Liver (tissue), 9 donors: ENCODE data around the gene HGFAC. TPM values are rescaled to one million over a fixed set of nuclear protein-coding genes. Genes with fewer than 3 reads are reported as not detected.

ENCODE experiments used
- DNase-seq: peaks from one replicate; pipeline ENCODE4 v3.0.0-alpha.2; 2017; ENCODE audit warnings: low spot score
- H3K27ac ChIP-seq, 2 donors: one replicate each; pipeline ENCODE4 v1.7.0; 2013; ENCODE audit warnings: inconsistent platforms in 2 of 2, low read length in 2 of 2, control low read depth in 1 of 2, low read depth in 1 of 2, mild to moderate bottlenecking in 1 of 2
- H3K27me3 ChIP-seq, 4 donors: one replicate each; pipeline versions ENCODE4 v1.6.1 to v1.7.0; 2013; ENCODE audit warnings: low read length in 3 of 4, inconsistent platforms in 1 of 4, mild to moderate bottlenecking in 1 of 4, moderate library complexity in 1 of 4; ENCODE audit not compliant: control insufficient read depth in 4 of 4, insufficient read depth in 4 of 4
- H3K36me3 ChIP-seq, 4 donors: one replicate each; pipeline versions ENCODE4 v1.6.1 to v1.7.0; 2013; ENCODE audit warnings: low read length in 3 of 4, mild to moderate bottlenecking in 3 of 4, low read depth in 1 of 4, moderate library complexity in 1 of 4; ENCODE audit not compliant: control insufficient read depth in 4 of 4, insufficient read depth in 3 of 4
- H3K4me1 ChIP-seq, 4 donors: one replicate each; pipeline versions ENCODE4 v1.6.1 to v1.7.0; 2013; ENCODE audit warnings: low read length in 3 of 4, mild to moderate bottlenecking in 3 of 4, moderate library complexity in 1 of 4; ENCODE audit not compliant: control insufficient read depth in 4 of 4, insufficient read depth in 4 of 4
- H3K4me3 ChIP-seq, 3 donors: one replicate each; pipeline versions ENCODE4 v1.6.1 to v1.7.0; 2013; ENCODE audit warnings: low read length in 3 of 3, control low read depth in 1 of 3, low read depth in 1 of 3, mild to moderate bottlenecking in 1 of 3
- H3K9ac ChIP-seq, 2 donors: one replicate each; pipeline ENCODE4 v1.7.0; 2013; ENCODE audit warnings: low read length in 2 of 2, mild to moderate bottlenecking in 2 of 2, moderate library complexity in 2 of 2, control low read depth in 1 of 2, low read depth in 1 of 2
- H3K9me3 ChIP-seq, 4 donors: one replicate each; pipeline versions ENCODE4 v1.6.1 to v1.7.0; 2013; ENCODE audit warnings: low read length in 3 of 4; ENCODE audit not compliant: control insufficient read depth in 4 of 4
- ATF3 ChIP-seq: IDR thresholded peaks from 2 replicates; pipeline ENCODE4 v1.6.1; 2016; ENCODE audit warnings: antibody characterized with exemption
- EGR1 ChIP-seq, 2 donors: IDR thresholded peaks; 2 replicates each; pipeline ENCODE4 v1.6.1; 2016 to 2018; ENCODE audit warnings: antibody characterized with exemption in 2 of 2, low read depth in 2 of 2
- FOXA1 ChIP-seq: IDR thresholded peaks from 2 replicates; pipeline ENCODE4 v1.6.1; 2016; ENCODE audit warnings: antibody characterized with exemption
- FOXA2 ChIP-seq: IDR thresholded peaks from 2 replicates; pipeline ENCODE4 v1.6.1; 2016; ENCODE audit warnings: antibody characterized with exemption
- GABPA ChIP-seq, 2 donors: IDR thresholded peaks in 1 of 2; conservative IDR thresholded peaks in 1 of 2; 2 replicates each; pipeline ENCODE4 v1.6.1; 2016; ENCODE audit warnings: antibody characterized with exemption in 2 of 2, mild to moderate bottlenecking in 1 of 2, moderate library complexity in 1 of 2
- HNF4A ChIP-seq, 2 donors: conservative IDR thresholded peaks; 2 replicates each; pipeline ENCODE4 v1.6.1; 2016; ENCODE audit warnings: antibody characterized with exemption in 2 of 2, mild to moderate bottlenecking in 2 of 2
- HNF4G ChIP-seq: IDR thresholded peaks from 2 replicates; pipeline ENCODE4 v1.6.1; 2016; ENCODE audit warnings: antibody characterized with exemption
- JUND ChIP-seq, 2 donors: IDR thresholded peaks; 2 replicates each; pipeline ENCODE4 v1.6.1; 2016; ENCODE audit warnings: antibody characterized with exemption in 2 of 2
- NR2F2 ChIP-seq: IDR thresholded peaks from 2 replicates; pipeline ENCODE4 v1.6.1; 2016; ENCODE audit warnings: antibody characterized with exemption
- RAD21 ChIP-seq, 2 donors: IDR thresholded peaks; 2 replicates each; pipeline ENCODE4 v1.6.1; 2016; ENCODE audit warnings: antibody characterized with exemption in 2 of 2, mild to moderate bottlenecking in 2 of 2
- RXRA ChIP-seq, 2 donors: IDR thresholded peaks; 2 replicates each; pipeline ENCODE4 v1.6.1; 2017 to 2018; ENCODE audit warnings: antibody characterized with exemption in 2 of 2, mild to moderate bottlenecking in 1 of 2
- SP1 ChIP-seq: IDR thresholded peaks from 2 replicates; pipeline ENCODE4 v1.6.1; 2018; ENCODE audit warnings: antibody characterized with exemption, mild to moderate bottlenecking
- TAF1 ChIP-seq: conservative IDR thresholded peaks from 2 replicates; pipeline ENCODE4 v1.6.1; 2016; ENCODE audit warnings: antibody characterized with exemption, mild to moderate bottlenecking
- YY1 ChIP-seq: IDR thresholded peaks from 2 replicates; pipeline ENCODE4 v1.6.1; 2016; ENCODE audit warnings: antibody characterized with exemption, mild to moderate bottlenecking
- ZBTB33 ChIP-seq: IDR thresholded peaks from 2 replicates; pipeline ENCODE4 v1.6.1; 2016; ENCODE audit warnings: antibody characterized with exemption
- WGBS: extraction: QIAGEN DNeasy Blood & Tissue Kit; methylation state at CpG from one replicate; pipeline ENCODE4 v1.1.7; 2013; 5-methylcytosine and 5-hydroxymethylcytosine counted together
- polyA plus RNA-seq, 2 donors: library from polyadenylated mRNA; stranded (reverse) in 1 of 2; unstranded in 1 of 2; fragments of 200-250 nt in 1 of 2; fragments of >200 nt in 1 of 2; fragmentation: Nextera tagmentation in 1 of 2; extraction: Ambion mirVana in 1 of 2; gene quantifications; one replicate each; pipeline versions ENCODE4 v1.2.1 to v1.2.3, GENCODE V29; 2013 to 2015
- total RNA-seq, 2 donors: library from RNA; depleted of rRNA; stranded (reverse); fragments of >200 nt; gene quantifications; one replicate each; pipeline ENCODE4 v1.2.3, GENCODE V29; 2014
- TF ChIP-seq, protein P1 (sequence below): fragments of 150-350 bp; IDR thresholded peaks from 2 replicates; pipeline ENCODE4 v1.5.1; 2017; ENCODE audit warnings: improper control_type of control experiment, low read depth, low read length; ENCODE audit not compliant: missing input control
- TF ChIP-seq, protein P2 (sequence below): IDR thresholded peaks from 2 replicates; pipeline ENCODE4 v1.6.1; 2016; ENCODE audit warnings: antibody characterized with exemption
- TF ChIP-seq, protein P3 (sequence below): IDR thresholded peaks from 2 replicates; pipeline ENCODE4 v1.6.1; 2016; ENCODE audit warnings: antibody characterized with exemption, mild to moderate bottlenecking
- donor health status: healthy.
- donor health status: healthy.
- donor health status: healthy.
- donor health status: healthy.
- donor health status: healthy.

HGFAC gene
- total and polyA plus RNA-seq, 4 donors: 23.3 to 133 (median 82.7) TPM

DNA sequence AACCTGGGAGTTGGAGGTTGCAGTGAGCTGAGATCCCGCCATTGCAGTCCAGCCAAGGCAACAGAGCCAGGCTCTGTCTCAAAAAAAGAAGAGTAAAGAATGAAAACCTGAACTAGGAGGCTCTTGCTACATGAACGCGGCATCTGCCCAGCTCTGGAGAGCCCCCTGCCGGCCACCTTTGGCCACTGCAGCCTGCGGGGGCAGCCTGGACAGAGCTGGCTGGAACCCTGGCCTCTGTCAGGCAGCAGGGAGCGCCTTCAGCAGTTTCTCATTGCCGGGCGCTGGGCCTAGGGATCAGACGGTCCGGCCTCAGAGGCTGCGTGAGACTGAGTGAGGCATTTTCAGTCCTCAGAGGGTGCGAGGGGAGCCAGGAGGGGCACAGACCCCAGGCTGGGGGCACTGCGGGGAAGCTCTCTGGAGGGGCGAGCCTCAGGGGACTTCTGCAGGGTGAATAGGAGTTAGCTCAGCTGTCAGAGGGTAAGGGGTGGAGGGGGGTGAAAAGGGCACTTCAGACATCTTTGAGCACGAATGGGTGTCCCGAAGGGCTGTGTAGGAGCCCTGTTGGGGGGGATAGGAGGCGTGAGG, 38.9 kb downstream of the HGFAC start:
- H3K36me3 ChIP-seq: no peaks in the 10 kb centered on the region
- H3K27ac ChIP-seq: no peak overlapping the region
- no peaks in the 10 kb centered on the region for H3K27me3 ChIP-seq
- peak; percentile 86 for DNase-seq
- H3K4me3 ChIP-seq: no peak overlapping the region
- peak; percentile 90 to 91 for TF ChIP-seq RAD21 (IDR thresholded peaks at IDR 0.05)
- no peak for TF ChIP-seq GABPA (IDR thresholded peaks at IDR 0.05 in 1 of 2, conservative IDR thresholded peaks at IDR 0.05 in 1 of 2)
- TF ChIP-seq, protein P1, sequence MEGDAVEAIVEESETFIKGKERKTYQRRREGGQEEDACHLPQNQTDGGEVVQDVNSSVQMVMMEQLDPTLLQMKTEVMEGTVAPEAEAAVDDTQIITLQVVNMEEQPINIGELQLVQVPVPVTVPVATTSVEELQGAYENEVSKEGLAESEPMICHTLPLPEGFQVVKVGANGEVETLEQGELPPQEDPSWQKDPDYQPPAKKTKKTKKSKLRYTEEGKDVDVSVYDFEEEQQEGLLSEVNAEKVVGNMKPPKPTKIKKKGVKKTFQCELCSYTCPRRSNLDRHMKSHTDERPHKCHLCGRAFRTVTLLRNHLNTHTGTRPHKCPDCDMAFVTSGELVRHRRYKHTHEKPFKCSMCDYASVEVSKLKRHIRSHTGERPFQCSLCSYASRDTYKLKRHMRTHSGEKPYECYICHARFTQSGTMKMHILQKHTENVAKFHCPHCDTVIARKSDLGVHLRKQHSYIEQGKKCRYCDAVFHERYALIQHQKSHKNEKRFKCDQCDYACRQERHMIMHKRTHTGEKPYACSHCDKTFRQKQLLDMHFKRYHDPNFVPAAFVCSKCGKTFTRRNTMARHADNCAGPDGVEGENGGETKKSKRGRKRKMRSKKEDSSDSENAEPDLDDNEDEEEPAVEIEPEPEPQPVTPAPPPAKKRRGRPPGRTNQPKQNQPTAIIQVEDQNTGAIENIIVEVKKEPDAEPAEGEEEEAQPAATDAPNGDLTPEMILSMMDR: peak; percentile 98
- no peaks in the 10 kb centered on the region for H3K9me3 ChIP-seq
- WGBS: 18% methylated on average over 17 of the region's 17 CpGs
- peaks cover 0 to 8% (median 2%) of the 10 kb centered on the region in 4 donors for H3K4me1 ChIP-seq
- no peak overlapping the region for H3K9ac ChIP-seq

DNA sequence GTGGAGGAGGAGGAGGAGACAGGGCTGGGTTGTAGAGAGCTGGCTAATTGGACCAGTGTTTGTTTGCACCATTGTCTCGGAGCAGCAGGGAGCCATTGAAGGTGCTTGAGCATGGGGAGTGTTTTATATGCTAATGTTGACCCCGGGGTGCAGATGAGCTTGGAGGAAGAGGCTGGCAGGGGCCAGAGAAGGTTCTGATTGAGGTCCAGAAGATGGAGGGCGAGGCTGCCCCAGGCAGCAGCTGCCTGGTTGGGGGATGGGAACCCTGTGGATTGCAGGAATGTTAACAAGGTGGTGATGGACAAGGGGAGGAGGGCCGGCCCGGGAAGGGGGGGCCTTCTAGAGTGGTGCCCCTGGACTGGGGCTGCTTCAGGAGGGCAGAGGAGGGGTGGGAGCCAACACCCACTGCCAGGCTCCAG, 39.4 kb downstream of the HGFAC start:
- Histone ChIP-seq H3K4me1 (peaks cover 0 to 8% (median 2%) of the 10 kb centered on the region in 4 donors), H3K9ac (no peak overlapping the region), H3K36me3 (no peaks in the 10 kb centered on the region), H3K4me3 (no peak overlapping the region), H3K9me3 (no peaks in the 10 kb centered on the region), H3K27ac (no peak overlapping the region), H3K27me3 (no peaks in the 10 kb centered on the region)
- WGBS: 36% methylated on average over 5 of the region's 5 CpGs
- TF ChIP-seq NR2F2 (no peak), RAD21 (IDR thresholded peaks at IDR 0.05) (no peak), HNF4A (conservative IDR thresholded peaks at IDR 0.05) (no peak), GABPA (IDR thresholded peaks at IDR 0.05 in 1 of 2, conservative IDR thresholded peaks at IDR 0.05 in 1 of 2) (no peak), JUND (IDR thresholded peaks at IDR 0.05) (no peak), EGR1 (IDR thresholded peaks at IDR 0.05; ENCODE audit: low read depth in 2 of 2) (no peak), ZBTB33 (no peak), RXRA (IDR thresholded peaks at IDR 0.05) (no peak), FOXA2 (no peak), TAF1 (no peak), HNF4G (no peak), FOXA1 (no peak), SP1 (no peak), YY1 (no peak), ATF3 (no peak)
- TF ChIP-seq, protein P2, sequence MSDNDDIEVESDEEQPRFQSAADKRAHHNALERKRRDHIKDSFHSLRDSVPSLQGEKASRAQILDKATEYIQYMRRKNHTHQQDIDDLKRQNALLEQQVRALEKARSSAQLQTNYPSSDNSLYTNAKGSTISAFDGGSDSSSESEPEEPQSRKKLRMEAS: no peak
- TF ChIP-seq, protein P1: no peak
- TF ChIP-seq, protein P3, sequence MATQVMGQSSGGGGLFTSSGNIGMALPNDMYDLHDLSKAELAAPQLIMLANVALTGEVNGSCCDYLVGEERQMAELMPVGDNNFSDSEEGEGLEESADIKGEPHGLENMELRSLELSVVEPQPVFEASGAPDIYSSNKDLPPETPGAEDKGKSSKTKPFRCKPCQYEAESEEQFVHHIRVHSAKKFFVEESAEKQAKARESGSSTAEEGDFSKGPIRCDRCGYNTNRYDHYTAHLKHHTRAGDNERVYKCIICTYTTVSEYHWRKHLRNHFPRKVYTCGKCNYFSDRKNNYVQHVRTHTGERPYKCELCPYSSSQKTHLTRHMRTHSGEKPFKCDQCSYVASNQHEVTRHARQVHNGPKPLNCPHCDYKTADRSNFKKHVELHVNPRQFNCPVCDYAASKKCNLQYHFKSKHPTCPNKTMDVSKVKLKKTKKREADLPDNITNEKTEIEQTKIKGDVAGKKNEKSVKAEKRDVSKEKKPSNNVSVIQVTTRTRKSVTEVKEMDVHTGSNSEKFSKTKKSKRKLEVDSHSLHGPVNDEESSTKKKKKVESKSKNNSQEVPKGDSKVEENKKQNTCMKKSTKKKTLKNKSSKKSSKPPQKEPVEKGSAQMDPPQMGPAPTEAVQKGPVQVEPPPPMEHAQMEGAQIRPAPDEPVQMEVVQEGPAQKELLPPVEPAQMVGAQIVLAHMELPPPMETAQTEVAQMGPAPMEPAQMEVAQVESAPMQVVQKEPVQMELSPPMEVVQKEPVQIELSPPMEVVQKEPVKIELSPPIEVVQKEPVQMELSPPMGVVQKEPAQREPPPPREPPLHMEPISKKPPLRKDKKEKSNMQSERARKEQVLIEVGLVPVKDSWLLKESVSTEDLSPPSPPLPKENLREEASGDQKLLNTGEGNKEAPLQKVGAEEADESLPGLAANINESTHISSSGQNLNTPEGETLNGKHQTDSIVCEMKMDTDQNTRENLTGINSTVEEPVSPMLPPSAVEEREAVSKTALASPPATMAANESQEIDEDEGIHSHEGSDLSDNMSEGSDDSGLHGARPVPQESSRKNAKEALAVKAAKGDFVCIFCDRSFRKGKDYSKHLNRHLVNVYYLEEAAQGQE: no peak
- no peak for DNase-seq
